NCI-H69 (cell line): Measurements from ENCODE around the gene ERGIC1.
A peak's percentile ranks its signal among the peaks of the same experiment; 100 is the strongest.

Experiments
- DNase-seq: peaks from one replicate; lab custom pipeline; 2025; lab: John Stamatoyannopoulos, UW

ERGIC1 gene

DNA sequence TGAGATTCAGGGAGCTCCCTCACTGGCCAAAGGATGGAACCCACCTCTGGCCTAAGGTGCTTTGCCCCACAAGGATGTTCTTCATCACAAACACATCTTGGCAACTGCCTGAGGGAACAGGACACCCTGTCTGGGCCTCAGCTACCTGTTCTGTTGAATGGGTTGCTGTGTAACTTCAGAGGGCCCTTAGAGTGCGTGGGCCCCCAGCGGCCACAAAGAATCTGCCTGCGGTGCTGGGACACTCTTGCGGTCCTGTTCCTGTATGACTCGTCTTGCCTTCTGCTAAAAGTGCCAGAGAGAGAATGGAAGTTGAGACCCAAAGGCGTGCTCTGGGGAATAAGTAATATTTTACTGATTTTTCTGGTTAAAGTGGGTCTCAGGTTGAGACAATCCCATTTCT lies 111.1 kb downstream of the ERGIC1 start:
- DNase-seq, result no peak

- DNase-seq, result no peak
These were observed 112.1 kb downstream of the ERGIC1 start for GRCh38 chr5:172946146-172946545.

- no peak for DNase-seq
These were observed 115.4 kb downstream of the ERGIC1 start for GRCh38 chr5:172949426-172949825.

DNA sequence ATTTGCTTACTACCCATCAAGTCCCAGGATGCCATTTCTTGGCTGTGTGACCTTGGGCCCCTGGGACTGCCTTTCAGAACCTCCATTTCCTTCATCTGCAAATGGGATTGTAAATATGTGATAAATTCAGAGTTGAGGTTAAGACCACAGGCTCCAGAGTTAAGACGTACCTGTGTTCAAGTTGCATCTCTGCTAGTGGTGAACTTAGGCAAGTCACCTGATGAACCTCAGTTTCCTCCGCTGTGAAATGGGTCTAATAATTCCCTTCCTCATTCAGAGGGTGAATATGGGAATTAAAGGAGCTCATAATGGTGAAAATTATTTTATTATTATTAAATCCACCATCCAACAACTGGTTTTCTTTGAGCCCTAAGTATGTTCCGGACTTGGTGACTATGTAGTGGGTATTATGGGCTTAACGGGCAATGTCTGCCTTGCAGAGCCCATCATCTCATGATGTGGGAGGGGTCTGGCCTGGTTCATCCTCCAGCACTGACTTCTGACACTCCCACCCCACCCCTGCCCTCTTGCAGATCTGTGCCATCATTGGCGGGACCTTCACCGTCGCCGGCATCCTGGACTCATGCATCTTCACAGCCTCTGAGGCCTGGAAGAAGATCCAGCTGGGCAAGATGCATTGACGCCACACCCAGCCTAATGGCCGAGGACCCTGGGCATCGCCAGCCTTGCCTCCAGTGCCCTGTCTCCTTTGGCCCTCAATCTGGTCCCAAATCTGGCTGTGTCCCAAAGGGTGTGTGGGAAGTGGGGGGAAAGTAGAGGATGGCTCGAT lies 116.3 kb downstream of the ERGIC1 start:
- DNase-seq, result no peak

GRCh38 chr5:172951371-172952033 lies 117.5 kb downstream of the ERGIC1 start:
- no peak for DNase-seq

GRCh38 chr5:172952034-172952511 lies 118.0 kb downstream of the ERGIC1 start:
- DNase-seq, result no peak

DNA sequence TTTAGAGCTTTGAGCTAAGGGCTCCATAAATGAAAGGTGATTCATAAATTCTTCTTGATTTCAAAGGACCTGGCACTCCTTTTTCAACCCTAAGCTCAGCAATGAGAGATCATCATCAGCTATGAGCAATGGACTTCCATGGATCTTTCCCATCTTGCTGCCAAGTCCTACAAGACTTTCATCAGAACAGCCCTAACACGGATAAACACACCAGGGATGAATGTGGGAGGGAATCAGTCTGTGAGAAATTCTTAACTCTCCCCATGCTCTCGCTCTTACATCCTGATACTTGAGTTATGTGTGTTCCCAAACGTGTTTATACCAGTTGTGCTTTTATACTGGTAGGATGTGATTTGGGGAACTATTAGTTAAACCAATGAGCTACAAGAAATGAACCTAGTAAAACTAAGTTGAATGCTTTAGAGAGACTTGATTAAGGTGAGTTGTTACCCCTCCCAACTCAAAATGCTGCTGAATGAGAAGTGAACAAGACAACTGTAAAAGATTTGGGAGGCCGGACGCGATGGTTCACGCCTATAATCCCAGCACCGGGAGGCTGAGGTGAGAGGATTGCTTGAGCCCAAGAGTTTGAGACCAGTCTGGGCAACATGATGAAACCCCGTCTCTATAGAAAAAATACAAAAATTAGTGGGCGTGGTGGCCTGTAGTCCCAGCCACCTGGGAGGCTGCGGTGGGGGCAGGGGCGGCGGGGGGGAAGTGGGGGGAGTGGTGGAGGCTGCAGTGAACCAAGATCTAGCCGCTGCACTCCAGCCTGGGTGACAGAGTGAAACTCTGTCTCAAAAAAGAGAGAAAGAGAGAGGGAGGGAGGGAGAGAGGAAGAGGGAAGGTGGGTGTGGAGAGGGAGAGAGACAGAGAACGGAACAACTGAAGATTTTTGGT lies 120.0 kb downstream of the ERGIC1 start:
- DNase-seq, result no peak

- no peak for DNase-seq
These were observed 120.7 kb downstream of the ERGIC1 start for GRCh38 chr5:172954751-172955159.

- no peak for DNase-seq
These were observed 122.2 kb downstream of the ERGIC1 start for GRCh38 chr5:172956228-172956627.

GRCh38 chr5:172956936-172957335 lies 122.9 kb downstream of the ERGIC1 start:
- DNase-seq, result no peak

DNA sequence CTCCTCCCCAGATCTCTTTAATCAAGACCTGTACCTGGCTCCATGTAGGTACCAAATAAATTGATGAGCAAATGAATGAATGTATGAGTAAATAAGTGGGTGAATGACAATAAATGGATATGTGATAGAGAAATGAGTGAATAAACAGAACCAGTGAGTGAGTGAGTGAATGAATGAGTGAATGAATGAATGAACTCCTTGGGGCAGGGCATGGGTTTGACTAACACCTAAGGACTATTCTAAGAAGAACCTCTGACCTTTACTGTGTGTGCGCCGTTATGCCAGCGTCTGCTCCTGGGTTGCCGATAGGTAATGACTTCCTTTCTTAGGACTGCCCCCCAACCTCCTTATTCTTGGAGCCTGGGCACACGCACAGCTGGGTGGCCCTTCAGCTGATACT lies 123.4 kb downstream of the ERGIC1 start:
- peak; percentile 27 for DNase-seq

DNA sequence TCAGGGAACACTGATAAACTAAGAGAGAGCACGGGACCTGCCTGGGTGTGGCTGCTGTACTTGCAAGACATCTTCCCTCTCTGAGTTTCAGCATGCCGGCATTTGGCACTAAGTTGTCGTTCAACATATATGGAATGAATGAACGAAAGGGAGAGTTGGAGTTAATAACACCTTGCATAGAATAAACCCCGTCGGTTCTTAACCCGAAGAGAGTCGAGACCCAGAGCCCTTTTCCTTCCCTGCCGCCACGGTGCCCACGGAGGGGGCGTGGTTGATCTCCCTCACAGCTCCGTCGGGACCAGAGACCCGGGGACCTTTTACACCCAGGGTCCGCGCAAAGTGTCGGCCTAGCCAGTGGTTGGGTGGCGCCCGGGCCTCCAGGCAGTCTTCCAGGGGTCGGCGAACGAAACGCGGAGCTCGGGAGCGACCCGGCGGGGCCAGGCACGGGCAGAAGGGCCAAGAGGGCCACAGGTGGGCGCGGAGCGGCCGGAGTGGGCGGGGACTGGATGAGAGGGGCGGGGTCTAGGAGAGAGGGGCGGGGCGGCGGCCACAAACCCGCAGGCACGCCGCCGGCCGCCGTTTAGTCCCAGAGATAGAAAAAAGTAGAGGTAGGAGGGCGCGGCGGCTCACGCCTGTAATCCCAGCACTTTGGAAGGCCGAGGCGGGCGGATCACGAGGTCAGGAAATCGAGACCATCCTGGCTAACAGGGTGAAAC lies 124.4 kb downstream of the ERGIC1 start:
- peak; percentile 79 for DNase-seq

DNA sequence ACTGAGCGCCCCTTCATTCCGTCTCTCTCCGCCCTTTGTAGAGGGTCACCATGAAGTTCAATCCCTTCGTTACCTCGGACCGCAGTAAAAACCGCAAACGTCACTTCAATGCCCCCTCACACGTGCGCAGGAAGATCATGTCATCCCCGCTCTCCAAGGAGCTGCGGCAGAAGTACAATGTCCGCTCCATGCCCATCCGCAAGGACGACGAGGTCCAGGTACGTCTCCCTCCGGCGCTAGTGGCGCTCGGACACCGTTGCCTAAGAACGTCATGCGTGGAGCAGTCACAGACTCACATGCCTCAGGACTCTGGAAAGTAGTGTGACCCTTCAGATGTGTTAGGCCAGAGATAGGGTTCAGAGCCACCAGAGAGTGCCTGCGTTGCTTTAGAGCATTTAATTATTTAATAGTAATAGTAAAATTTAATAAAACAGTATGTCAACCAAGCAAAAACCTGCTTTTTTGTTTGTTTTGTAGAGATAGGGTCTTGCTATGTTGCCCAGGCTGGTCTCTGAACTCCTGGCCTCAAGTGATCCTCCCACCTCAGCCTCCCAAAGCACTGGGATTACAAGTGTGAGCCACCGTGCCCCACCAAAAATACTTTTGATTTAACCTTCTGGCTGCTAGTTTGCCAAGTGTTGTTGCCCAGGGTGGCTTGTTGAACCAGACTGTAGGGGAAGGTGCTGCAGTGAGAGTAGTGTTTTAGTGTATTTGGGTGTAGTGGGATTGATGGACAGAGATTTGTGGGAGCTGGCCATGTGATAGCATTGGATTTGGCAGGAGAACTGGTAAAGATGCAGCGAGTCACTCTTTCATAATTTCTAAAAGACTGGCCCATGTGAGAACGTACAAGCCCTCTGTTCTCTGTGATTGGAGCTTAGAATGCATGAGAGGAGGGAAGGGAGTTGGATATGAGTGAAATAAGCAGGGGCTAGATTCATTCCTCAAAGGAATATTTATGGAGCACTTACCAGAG lies 126.1 kb downstream of the ERGIC1 start:
- DNase-seq, result no peak

- DNase-seq, result no peak
These were observed 135.9 kb downstream of the ERGIC1 start for GRCh38 chr5:172969921-172970320.

DNA sequence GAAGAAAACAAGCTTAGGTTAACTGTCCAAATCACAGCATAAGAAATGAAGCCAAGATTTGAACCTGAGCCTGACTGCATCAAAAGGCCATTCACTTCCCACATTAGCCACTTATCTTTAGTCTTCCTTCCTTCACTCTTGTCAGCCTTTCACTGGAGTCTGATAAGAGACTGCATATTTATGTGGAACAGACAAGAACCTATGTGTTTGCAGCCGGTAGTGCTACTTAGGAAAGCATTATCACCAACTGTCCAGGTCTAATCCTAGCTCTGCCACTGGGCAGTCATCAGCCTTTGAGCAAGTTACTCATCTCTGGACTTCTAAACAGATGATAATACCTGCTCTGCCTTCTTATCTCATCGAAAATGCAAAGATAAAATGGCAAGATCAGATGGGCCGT lies 137.4 kb downstream of the ERGIC1 start:
- DNase-seq, result no peak

DNA sequence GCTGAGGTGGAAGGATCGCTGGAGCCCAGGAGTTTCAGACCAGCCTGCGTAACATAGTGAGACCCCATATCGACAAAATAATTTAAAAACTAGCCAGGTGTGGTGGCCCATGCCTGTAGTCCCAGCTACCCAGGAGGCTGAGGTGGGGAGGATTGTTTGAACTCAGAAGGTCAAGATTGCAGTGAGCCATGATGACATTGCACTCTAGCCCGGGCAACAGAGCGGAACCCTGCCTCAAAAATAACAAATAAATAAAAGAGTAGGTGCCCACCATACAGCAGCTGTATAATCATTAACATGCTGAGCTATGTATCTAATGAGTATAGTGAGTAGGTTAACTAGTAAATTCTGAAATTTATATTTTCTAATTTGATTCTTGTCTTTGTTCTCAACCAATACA lies 138.5 kb downstream of the ERGIC1 start:
- DNase-seq, result no peak

DNA sequence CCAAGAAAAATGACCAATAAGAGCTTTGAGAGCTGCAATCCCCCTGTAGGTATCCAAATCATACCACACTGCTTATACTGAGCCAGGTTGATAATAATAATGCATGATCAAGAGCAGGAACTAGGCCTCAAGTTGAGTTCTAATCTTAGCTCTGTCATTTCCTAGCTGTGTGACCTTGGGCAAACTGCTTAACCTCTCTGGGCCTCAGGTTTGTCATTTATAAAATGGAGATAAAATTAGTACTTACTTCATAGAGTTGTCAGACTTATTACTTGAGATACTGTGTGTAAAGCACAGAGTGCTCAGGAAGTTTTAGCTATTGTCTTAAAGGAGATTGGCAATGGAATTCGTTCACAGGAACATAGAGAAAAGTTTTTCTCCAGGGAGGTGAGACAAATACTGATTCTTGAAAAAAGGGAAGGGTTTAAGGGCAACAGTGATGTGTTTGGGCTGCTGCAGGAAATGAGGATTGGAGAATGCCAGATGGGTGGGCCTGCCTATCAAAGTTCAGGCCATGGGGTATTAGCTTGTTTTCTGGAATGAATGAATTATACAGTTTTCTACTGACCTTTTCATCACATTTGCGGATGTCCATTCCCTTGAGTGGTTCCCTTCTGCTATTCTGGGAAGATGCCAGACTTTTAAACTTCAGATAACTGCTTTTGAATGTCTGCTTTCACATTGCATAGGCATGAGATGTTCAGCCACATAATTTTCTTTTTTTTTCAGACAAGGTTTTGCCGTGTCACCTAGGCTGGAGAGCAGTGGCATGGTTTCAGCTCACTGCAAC lies 139.3 kb downstream of the ERGIC1 start:
- no peak for DNase-seq

DNA sequence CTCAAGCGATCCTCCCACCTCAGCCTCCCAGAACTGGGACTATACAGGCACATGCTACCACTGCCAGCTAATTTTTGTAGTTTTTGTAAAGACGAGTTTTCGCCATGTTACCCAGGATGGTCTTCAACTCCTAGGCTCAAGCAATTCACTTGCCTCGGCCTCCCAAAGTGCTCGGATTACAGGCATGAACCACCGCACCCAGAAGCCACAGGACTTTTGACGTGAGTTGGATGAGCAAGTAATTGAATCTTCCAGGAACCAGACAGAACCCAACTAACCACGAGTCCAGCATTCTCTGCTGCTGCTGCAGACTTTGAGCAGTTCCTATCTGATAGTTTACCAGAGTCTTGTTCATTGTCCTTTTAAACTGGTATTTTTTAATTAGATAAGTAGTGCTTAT lies 139.9 kb downstream of the ERGIC1 start:
- no peak for DNase-seq

GRCh38 chr5:172975289-172975688 lies 141.2 kb downstream of the ERGIC1 start:
- no peak for DNase-seq

- DNase-seq, result no peak
These were observed 145.7 kb downstream of the ERGIC1 start for GRCh38 chr5:172979778-172980177.
